ENCODE results near the gene DNAJC4.

DNA sequence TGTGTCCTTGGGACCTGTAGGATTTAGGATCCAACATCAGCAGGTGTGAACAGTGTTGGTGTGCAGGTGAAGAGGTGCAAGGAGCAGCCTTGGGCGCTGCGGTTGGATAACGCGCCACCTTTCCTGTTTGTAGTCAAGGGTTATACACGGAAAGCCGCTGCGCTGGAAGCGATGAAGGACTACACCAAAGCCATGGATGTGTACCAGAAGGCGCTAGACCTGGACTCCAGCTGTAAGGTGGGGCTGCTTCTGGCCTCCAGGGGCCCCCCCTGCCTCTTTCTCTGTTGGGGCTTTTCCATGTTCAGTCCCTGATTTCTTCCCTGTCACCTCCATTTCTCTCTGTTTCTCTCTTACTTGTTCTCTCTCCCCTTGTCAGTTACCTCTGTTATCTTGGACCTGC, 27.4 kb upstream of the DNAJC4 start:
- TF ChIP-seq, protein P1, sequence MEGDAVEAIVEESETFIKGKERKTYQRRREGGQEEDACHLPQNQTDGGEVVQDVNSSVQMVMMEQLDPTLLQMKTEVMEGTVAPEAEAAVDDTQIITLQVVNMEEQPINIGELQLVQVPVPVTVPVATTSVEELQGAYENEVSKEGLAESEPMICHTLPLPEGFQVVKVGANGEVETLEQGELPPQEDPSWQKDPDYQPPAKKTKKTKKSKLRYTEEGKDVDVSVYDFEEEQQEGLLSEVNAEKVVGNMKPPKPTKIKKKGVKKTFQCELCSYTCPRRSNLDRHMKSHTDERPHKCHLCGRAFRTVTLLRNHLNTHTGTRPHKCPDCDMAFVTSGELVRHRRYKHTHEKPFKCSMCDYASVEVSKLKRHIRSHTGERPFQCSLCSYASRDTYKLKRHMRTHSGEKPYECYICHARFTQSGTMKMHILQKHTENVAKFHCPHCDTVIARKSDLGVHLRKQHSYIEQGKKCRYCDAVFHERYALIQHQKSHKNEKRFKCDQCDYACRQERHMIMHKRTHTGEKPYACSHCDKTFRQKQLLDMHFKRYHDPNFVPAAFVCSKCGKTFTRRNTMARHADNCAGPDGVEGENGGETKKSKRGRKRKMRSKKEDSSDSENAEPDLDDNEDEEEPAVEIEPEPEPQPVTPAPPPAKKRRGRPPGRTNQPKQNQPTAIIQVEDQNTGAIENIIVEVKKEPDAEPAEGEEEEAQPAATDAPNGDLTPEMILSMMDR (IDR thresholded peaks at IDR 0.05) = no peak
- TF ChIP-seq POLR2A (IDR thresholded peaks at IDR 0.05) = no peak

All from thyroid gland (tissue), 4 donors.